Endothelial cell of umbilical vein (primary cell): ENCODE measurements around the gene GALNT11. TPM values are rescaled to one million over a fixed set of nuclear protein-coding genes. Genes with fewer than 3 reads are reported as not detected.

Experiments
- BruUV-seq: library from RNA; stranded (reverse); fragments of 400-500 nt; replicated peaks from 2 replicates; lab custom pipeline; 2021; lab: Mats Ljungman, UMichigan
- CTCF ChIA-PET: fragments of 300-600, 350-600 bp; sonication (Branson Sonifier 250); formaldehyde crosslinking; loops from one replicate; lab custom pipeline; 2021; ENCODE audit warnings: antibody characterized with exemption, inconsistent platforms; lab: Charles Lee
- POLR2A ChIA-PET: fragments of 300-600, 350-600 bp; sonication (Branson Sonifier 250); formaldehyde crosslinking; loops from one replicate; lab custom pipeline; 2021; ENCODE audit warnings: antibody characterized with exemption, inconsistent platforms; lab: Charles Lee
- DNase-seq: peaks from one replicate; pipeline ENCODE4 v3.0.0-alpha.2; 2011; ENCODE audit warnings: low read depth, low spot score
- FAIRE-seq: peaks from 2 replicates; lab custom pipeline; 2011; peaks lifted over from hg19 to GRCh38; lab: Jason Lieb, UNC
- H2AFZ ChIP-seq: 2 replicates; pipeline ENCODE4 v1.6.0; 2012; ENCODE audit warnings: low read depth, low read length, control low read depth, inconsistent platforms
- H3K27ac ChIP-seq: 2 replicates; pipeline ENCODE4 v1.5.1; 2011; ENCODE audit warnings: low read depth, mild to moderate bottlenecking, control low read depth, low read length, moderate library complexity; ENCODE audit not compliant: insufficient read depth
- H3K27me3 ChIP-seq, 2 experiments: 2 replicates each; pipeline versions ENCODE4 v1.6.0 to v1.6.1; 2011; ENCODE audit warnings: low read length in 2 of 2, mixed read lengths in 1 of 2; ENCODE audit not compliant: control insufficient read depth in 2 of 2, insufficient read depth in 2 of 2
- H3K36me3 ChIP-seq, 2 experiments: 2 replicates in 1 of 2; 3 replicates in 1 of 2; pipeline ENCODE4 v1.5.1; 2011; ENCODE audit warnings: low read length in 2 of 2, mild to moderate bottlenecking in 1 of 2, moderate library complexity in 1 of 2; ENCODE audit not compliant: control insufficient read depth in 2 of 2, insufficient read depth in 2 of 2; ENCODE audit errors: extremely low read depth in 1 of 2
- H3K4me1 ChIP-seq: 3 replicates; pipeline ENCODE4 v1.5.1; 2011; ENCODE audit warnings: mild to moderate bottlenecking, low read length; ENCODE audit not compliant: control insufficient read depth, insufficient read depth; ENCODE audit errors: extremely low read depth
- H3K4me2 ChIP-seq: 2 replicates; pipeline ENCODE4 v1.6.1; 2011; ENCODE audit warnings: low read length, control low read depth, mixed read lengths; ENCODE audit not compliant: insufficient read depth
- H3K4me3 ChIP-seq, 3 experiments: fragments of 200-600 bp in 1 of 3; sonication (generic), shearing (Covaris generic) in 1 of 3; replicated peaks in 1 of 3; 2 replicates each; pipeline ENCODE4 v1.5.1; 2011 to 2016; ENCODE audit warnings: control low read depth in 3 of 3, low read length in 3 of 3, mild to moderate bottlenecking in 2 of 3, inconsistent platforms in 1 of 3, low read depth in 1 of 3, moderate library complexity in 1 of 3; ENCODE audit not compliant: insufficient read depth in 1 of 3
- H3K79me2 ChIP-seq: 2 replicates; pipeline ENCODE4 v1.6.0; 2012; ENCODE audit warnings: low read length, inconsistent platforms; ENCODE audit not compliant: control insufficient read depth, insufficient read depth
- H3K9ac ChIP-seq: replicated peaks from 2 replicates; pipeline ENCODE3; 2011; ENCODE audit warnings: low read length, control low read depth; ENCODE audit not compliant: insufficient read depth; ENCODE audit errors: extremely low read depth
- H3K9me1 ChIP-seq: replicated peaks from 3 replicates; pipeline ENCODE4 v1.6.0; 2011; ENCODE audit warnings: mild to moderate bottlenecking, low read length; ENCODE audit not compliant: control insufficient read depth, insufficient read depth; ENCODE audit errors: extremely low read depth
- H3K9me3 ChIP-seq: replicated peaks from 2 replicates; pipeline ENCODE4 v1.5.1; 2012; ENCODE audit warnings: low read length, inconsistent platforms; ENCODE audit not compliant: control insufficient read depth, insufficient read depth
- H4K20me1 ChIP-seq: replicated peaks from 2 replicates; pipeline ENCODE3; 2011; ENCODE audit warnings: mild to moderate bottlenecking, low read length; ENCODE audit not compliant: control insufficient read depth, insufficient read depth; ENCODE audit errors: extremely low read depth
- EZH2 ChIP-seq: IDR thresholded peaks from 2 replicates; pipeline ENCODE4 v1.6.1; 2012; ENCODE audit warnings: borderline replicate concordance, low read depth, mild to moderate bottlenecking, moderate library complexity, low read length, inconsistent platforms; ENCODE audit not compliant: severe bottlenecking
- FOS ChIP-seq: IDR thresholded peaks from 2 replicates; pipeline ENCODE4 v1.6.1; 2011; ENCODE audit warnings: mild to moderate bottlenecking, low read length, moderate library complexity, borderline replicate concordance; ENCODE audit not compliant: insufficient read depth
- GATA2 ChIP-seq: IDR thresholded peaks from 2 replicates; pipeline ENCODE4 v1.7.0; 2011; ENCODE audit warnings: low read depth, mild to moderate bottlenecking, moderate library complexity, mixed read lengths, low read length; ENCODE audit not compliant: insufficient read length, insufficient read depth
- JUN ChIP-seq: IDR thresholded peaks from 2 replicates; pipeline ENCODE4 v1.6.1; 2011; ENCODE audit warnings: borderline replicate concordance, low read depth; ENCODE audit not compliant: insufficient read length, insufficient read depth
- MYC ChIP-seq: IDR thresholded peaks from one replicate; pipeline ENCODE4 v1.6.1; 2011; ENCODE audit warnings: mild to moderate bottlenecking, low read depth, low read length
- POLR2A ChIP-seq: IDR thresholded peaks from 2 replicates; pipeline ENCODE4 v1.6.1; 2012; ENCODE audit warnings: low read depth, mild to moderate bottlenecking, control low read depth, low read length
- POLR2AphosphoS5 ChIP-seq: IDR thresholded peaks from 2 replicates; pipeline ENCODE4 v1.6.1; 2012; ENCODE audit warnings: low read depth, mild to moderate bottlenecking, control low read depth, low read length, moderate library complexity; ENCODE audit not compliant: insufficient read depth
- dilution Hi-C: fragments of 300-500 bp; cut with MboI; formaldehyde crosslinking; loops from one replicate; pipeline ENCODE4 v1.15.0; 2019; ENCODE audit warnings: low sequenced_read_pairs; ENCODE audit not compliant: extremely low pct_ligation_motif_present
- intact Hi-C: fragments of 100-400 bp; cut with micrococcal nuclease; formaldehyde crosslinking; loops from one replicate; pipeline ENCODE4 v1.10.0; 2022
- polyA plus RNA-seq, 4 experiments: library from polyadenylated mRNA; depleted of rRNA in 3 of 4; stranded (reverse) in 3 of 4; unstranded in 1 of 4; fragments of >200 nt; gene quantifications; 2 replicates each; pipeline versions ENCODE4 v1.2.1 to v1.2.3, GENCODE V29; 2011 to 2012; ENCODE audit warnings: missing spikeins in 1 of 4
- total RNA-seq: library from RNA; stranded (reverse); gene quantifications from 2 replicates; pipeline ENCODE4 v1.2.3, GENCODE V29; 2021
- TF ChIP-seq, protein P1 (sequence below): IDR thresholded peaks from 2 replicates; pipeline ENCODE4 v1.6.1; 2011; ENCODE audit not compliant: insufficient read depth, insufficient read length
- TF ChIP-seq, protein P2 (sequence below), 2 donors: IDR thresholded peaks; 1 replicate in 1 of 2; 2 replicates in 1 of 2; pipeline ENCODE4 v1.5.1; 2011; ENCODE audit warnings: low read length in 2 of 2, mild to moderate bottlenecking in 2 of 2, moderate library complexity in 2 of 2, control low read depth in 1 of 2, inconsistent platforms in 1 of 2, low read depth in 1 of 2; ENCODE audit not compliant: insufficient read depth in 1 of 2; ENCODE audit errors: extremely low read depth in 1 of 2

The GALNT11 gene
- total and polyA plus RNA-seq, 2 donors (not counting 3 experiments of a cell fraction or from before 2014, with no cell fraction given): 27.7 to 36.5 TPM

- no TSS peak for BruUV-seq
- FAIRE-seq: no peak
- Histone ChIP-seq H4K20me1 (no peaks in the 10 kb centered on the region), H3K4me3 (no peak overlapping the region), H3K36me3 (no peaks in the 10 kb centered on the region), H3K79me2 (no peaks in the 10 kb centered on the region), H2AFZ (no peak overlapping the region), H3K27me3 (peaks cover 0 to 3% of the 10 kb centered on the region in 2 experiments), H3K9ac (no peak overlapping the region), H3K4me1 (no peaks in the 10 kb centered on the region), H3K27ac (no peak overlapping the region), H3K9me3 (no peaks in the 10 kb centered on the region), H3K4me2 (no peak overlapping the region), H3K9me1 (no peaks in the 10 kb centered on the region)
- dilution Hi-C loops: no loop called here
- CTCF ChIA-PET: no interaction called here
- intact Hi-C loops: no loop called here
- TF ChIP-seq, protein P1, sequence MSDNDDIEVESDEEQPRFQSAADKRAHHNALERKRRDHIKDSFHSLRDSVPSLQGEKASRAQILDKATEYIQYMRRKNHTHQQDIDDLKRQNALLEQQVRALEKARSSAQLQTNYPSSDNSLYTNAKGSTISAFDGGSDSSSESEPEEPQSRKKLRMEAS: no peak
- no peak for TF ChIP-seq GATA2
- TF ChIP-seq MYC: no peak
- no peak for TF ChIP-seq JUN
- TF ChIP-seq, protein P2, sequence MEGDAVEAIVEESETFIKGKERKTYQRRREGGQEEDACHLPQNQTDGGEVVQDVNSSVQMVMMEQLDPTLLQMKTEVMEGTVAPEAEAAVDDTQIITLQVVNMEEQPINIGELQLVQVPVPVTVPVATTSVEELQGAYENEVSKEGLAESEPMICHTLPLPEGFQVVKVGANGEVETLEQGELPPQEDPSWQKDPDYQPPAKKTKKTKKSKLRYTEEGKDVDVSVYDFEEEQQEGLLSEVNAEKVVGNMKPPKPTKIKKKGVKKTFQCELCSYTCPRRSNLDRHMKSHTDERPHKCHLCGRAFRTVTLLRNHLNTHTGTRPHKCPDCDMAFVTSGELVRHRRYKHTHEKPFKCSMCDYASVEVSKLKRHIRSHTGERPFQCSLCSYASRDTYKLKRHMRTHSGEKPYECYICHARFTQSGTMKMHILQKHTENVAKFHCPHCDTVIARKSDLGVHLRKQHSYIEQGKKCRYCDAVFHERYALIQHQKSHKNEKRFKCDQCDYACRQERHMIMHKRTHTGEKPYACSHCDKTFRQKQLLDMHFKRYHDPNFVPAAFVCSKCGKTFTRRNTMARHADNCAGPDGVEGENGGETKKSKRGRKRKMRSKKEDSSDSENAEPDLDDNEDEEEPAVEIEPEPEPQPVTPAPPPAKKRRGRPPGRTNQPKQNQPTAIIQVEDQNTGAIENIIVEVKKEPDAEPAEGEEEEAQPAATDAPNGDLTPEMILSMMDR (IDR thresholded peaks at IDR 0.05; ENCODE audit: extremely low read depth in 1 of 2, insufficient read depth in 1 of 2, low read depth in 1 of 2, low read length in 2 of 2): no peak
- TF ChIP-seq EZH2: no peak
- TF ChIP-seq POLR2AphosphoS5: no peak
- no peak for TF ChIP-seq POLR2A
- no peak for TF ChIP-seq FOS
- POLR2A ChIA-PET: no interaction called here
- DNase-seq: no peak
Measured at GRCh38 chr7:151982806-151983205, 42.7 kb upstream of the GALNT11 start.
